Neural cell (in vitro differentiated cells): ENCODE data around the gene C9orf78. TPM values are rescaled to one million over a fixed set of nuclear protein-coding genes. Genes with fewer than 3 reads are reported as not detected.

Experiments
- H2AFZ ChIP-seq: fragments of 200-600, 300-800 bp; sonication (generic), shearing (Covaris generic); 2 replicates; pipeline ENCODE4 v1.6.0; 2014; ENCODE audit warnings: low read depth, mild to moderate bottlenecking, antibody characterized with exemption, low read length, moderate library complexity
- H3F3A ChIP-seq: fragments of 200-600 bp; shearing (Covaris generic); 2 replicates; pipeline ENCODE4 v1.6.1; 2016; ENCODE audit warnings: mild to moderate bottlenecking, moderate library complexity, mixed read lengths, antibody characterized with exemption, low read length; ENCODE audit not compliant: insufficient read depth, poor library complexity, severe bottlenecking
- H3K27ac ChIP-seq: fragments of 200-600, 300-800 bp; sonication (generic), shearing (Covaris generic); 2 replicates; pipeline ENCODE4 v1.5.1; 2014; ENCODE audit warnings: mild to moderate bottlenecking, low read length, moderate library complexity
- H3K27me3 ChIP-seq: fragments of 300-800, 200-600 bp; sonication (generic), shearing (Covaris generic); 2 replicates; pipeline ENCODE4 v1.6.0; 2014; ENCODE audit warnings: mild to moderate bottlenecking, low read depth, low read length, moderate library complexity; ENCODE audit not compliant: insufficient read depth
- H3K36me3 ChIP-seq: fragments of 300-800, 200-600 bp; sonication (generic), shearing (Covaris generic); 2 replicates; pipeline ENCODE4 v1.5.1; 2014; ENCODE audit warnings: mild to moderate bottlenecking, antibody characterized with exemption, low read length, moderate library complexity; ENCODE audit not compliant: insufficient read depth
- H3K4me2 ChIP-seq: fragments of 300-800, 200-600 bp; sonication (generic), shearing (Covaris generic); 2 replicates; pipeline ENCODE4 v1.6.0; 2014; ENCODE audit warnings: mild to moderate bottlenecking, low read length
- H3K4me3 ChIP-seq: fragments of 300-800, 200-600 bp; sonication (generic), shearing (Covaris generic); 2 replicates; pipeline ENCODE4 v1.5.1; 2014; ENCODE audit warnings: mild to moderate bottlenecking, low read length, moderate library complexity
- H3K79me2 ChIP-seq: fragments of 200-600 bp; shearing (Covaris generic); replicated peaks from 2 replicates; pipeline ENCODE4 v1.6.0; 2014; ENCODE audit warnings: mild to moderate bottlenecking, low read length, moderate library complexity; ENCODE audit not compliant: insufficient read depth
- H3K9ac ChIP-seq: fragments of 300-800, 200-600 bp; sonication (generic), shearing (Covaris generic); 2 replicates; pipeline ENCODE4 v1.6.1; 2016; ENCODE audit warnings: mild to moderate bottlenecking, low read length, mixed read lengths
- H3K9me2 ChIP-seq: fragments of 200-600 bp; shearing (Covaris generic); 2 replicates; pipeline ENCODE4 v1.6.1; 2016; ENCODE audit warnings: mild to moderate bottlenecking, low read length, mixed read lengths; ENCODE audit not compliant: insufficient read depth
- H3K9me3 ChIP-seq: fragments of 200-600, 300-800 bp; sonication (generic), shearing (Covaris generic); 2 replicates; pipeline ENCODE4 v1.6.1; 2016; ENCODE audit warnings: mild to moderate bottlenecking, mixed run types, low read length, moderate library complexity, mixed read lengths
- H4K20me1 ChIP-seq: fragments of 200-600 bp; shearing (Covaris generic); 2 replicates; pipeline ENCODE4 v1.6.1; 2016; ENCODE audit warnings: mild to moderate bottlenecking, mixed run types; ENCODE audit not compliant: insufficient read depth
- CTCF ChIP-seq: fragments of 450-650 bp; IDR thresholded peaks from 2 replicates; pipeline ENCODE4 v1.5.1; 2014; ENCODE audit warnings: antibody characterized with exemption, mild to moderate bottlenecking, moderate library complexity; ENCODE audit not compliant: poor library complexity, severe bottlenecking
- EP300 ChIP-seq: fragments of 450-650 bp; conservative IDR thresholded peaks from 2 replicates; pipeline ENCODE4 v1.6.1; 2014; ENCODE audit warnings: antibody characterized with exemption, mild to moderate bottlenecking, moderate library complexity; ENCODE audit not compliant: poor library complexity, severe bottlenecking
- EZH2 ChIP-seq: fragments of 200-600, 300-800 bp; shearing (Covaris generic), sonication (generic); IDR thresholded peaks from 2 replicates; pipeline ENCODE4 v1.6.1; 2014; ENCODE audit warnings: antibody characterized with exemption, low read length, borderline replicate concordance, mild to moderate bottlenecking; ENCODE audit not compliant: insufficient read depth, poor library complexity, severe bottlenecking
- MXI1 ChIP-seq: fragments of 450-650 bp; conservative IDR thresholded peaks from 2 replicates; pipeline ENCODE4 v1.6.1; 2014; ENCODE audit warnings: antibody characterized with exemption, mild to moderate bottlenecking; ENCODE audit not compliant: poor library complexity, severe bottlenecking
- POLR2AphosphoS5 ChIP-seq: IDR thresholded peaks from 2 replicates; pipeline ENCODE4 v1.6.1; 2012
- RAD21 ChIP-seq: fragments of 450-650 bp; conservative IDR thresholded peaks from 2 replicates; pipeline ENCODE4 v1.6.1; 2014; ENCODE audit warnings: antibody characterized with exemption, mild to moderate bottlenecking, moderate library complexity
- REST ChIP-seq: IDR thresholded peaks from 2 replicates; pipeline ENCODE4 v1.6.1; 2012; ENCODE audit warnings: borderline replicate concordance
- SMC3 ChIP-seq: fragments of 450-650 bp; conservative IDR thresholded peaks from 2 replicates; pipeline ENCODE4 v1.6.1; 2014; ENCODE audit warnings: antibody characterized with exemption, mild to moderate bottlenecking, moderate library complexity; ENCODE audit not compliant: poor library complexity
- TAF1 ChIP-seq: IDR thresholded peaks from 2 replicates; pipeline ENCODE4 v1.6.1; 2012; ENCODE audit warnings: low read depth
- polyA plus RNA-seq: library from polyadenylated mRNA; depleted of rRNA; stranded (reverse); fragments of >200 nt; gene quantifications from 2 replicates; pipeline ENCODE4 v1.2.3, GENCODE V29; 2014

The C9orf78 gene
- polyA plus RNA-seq, 1 donor from 2014 or later = 91.3 TPM

GRCh38 chr9:129878291-129878690 is 43.2 kb upstream of the C9orf78 start:
- Histone ChIP-seq H3K36me3 (no peaks in the 10 kb centered on the region), H2AFZ (no peak overlapping the region), H3K27me3 (no peaks in the 10 kb centered on the region), H4K20me1 (no peaks in the 10 kb centered on the region), H3K9ac (no peak overlapping the region), H3F3A (no peaks in the 10 kb centered on the region), H3K9me2 (no peaks in the 10 kb centered on the region), H3K79me2 (no peaks in the 10 kb centered on the region), H3K4me2 (no peak overlapping the region), H3K4me3 (no peak overlapping the region), H3K27ac (no peak overlapping the region), H3K9me3 (no peaks in the 10 kb centered on the region)
- no peak for TF ChIP-seq REST
- no peak for TF ChIP-seq SMC3
- TF ChIP-seq CTCF = no peak
- no peak for TF ChIP-seq POLR2AphosphoS5
- no peak for TF ChIP-seq RAD21
- TF ChIP-seq TAF1 = no peak
- TF ChIP-seq EZH2 = no peak
- no peak for TF ChIP-seq MXI1
- TF ChIP-seq EP300 = no peak

- Histone ChIP-seq H3K27me3 (no peaks in the 10 kb centered on the region), H3K79me2 (no peaks in the 10 kb centered on the region), H3K9ac (no peak overlapping the region), H3K4me2 (no peak overlapping the region), H3K9me3 (no peaks in the 10 kb centered on the region), H3K36me3 (no peaks in the 10 kb centered on the region), H4K20me1 (no peaks in the 10 kb centered on the region), H3K4me3 (no peak overlapping the region), H3F3A (no peaks in the 10 kb centered on the region), H3K27ac (no peak overlapping the region), H2AFZ (no peak overlapping the region), H3K9me2 (no peaks in the 10 kb centered on the region)
- TF ChIP-seq SMC3 (no peak), EP300 (no peak), POLR2AphosphoS5 (no peak), MXI1 (no peak)
Observed at GRCh38 chr9:129876815-129877214, 41.7 kb upstream of the C9orf78 start.
